A549 treated with CpdA at 1 μM for 4 hours (cell line): Measurements from ENCODE around the gene C6orf141. TPM values are rescaled to one million over a fixed set of nuclear protein-coding genes. Genes with fewer than 3 reads are reported as not detected.

Experiments used
- total RNA-seq: library from RNA; stranded (reverse); fragments of 200-300 nt; extraction: Qiagen RNA extraction; gene quantifications from 5 replicates; pipeline ENCODE4 v1.2.3, GENCODE V29; 2022; ENCODE audit warnings: low read depth

C6orf141 gene
- 23.6 to 30.5 TPM (median 25.8 TPM) in 5 replicates for total RNA-seq

DNA sequence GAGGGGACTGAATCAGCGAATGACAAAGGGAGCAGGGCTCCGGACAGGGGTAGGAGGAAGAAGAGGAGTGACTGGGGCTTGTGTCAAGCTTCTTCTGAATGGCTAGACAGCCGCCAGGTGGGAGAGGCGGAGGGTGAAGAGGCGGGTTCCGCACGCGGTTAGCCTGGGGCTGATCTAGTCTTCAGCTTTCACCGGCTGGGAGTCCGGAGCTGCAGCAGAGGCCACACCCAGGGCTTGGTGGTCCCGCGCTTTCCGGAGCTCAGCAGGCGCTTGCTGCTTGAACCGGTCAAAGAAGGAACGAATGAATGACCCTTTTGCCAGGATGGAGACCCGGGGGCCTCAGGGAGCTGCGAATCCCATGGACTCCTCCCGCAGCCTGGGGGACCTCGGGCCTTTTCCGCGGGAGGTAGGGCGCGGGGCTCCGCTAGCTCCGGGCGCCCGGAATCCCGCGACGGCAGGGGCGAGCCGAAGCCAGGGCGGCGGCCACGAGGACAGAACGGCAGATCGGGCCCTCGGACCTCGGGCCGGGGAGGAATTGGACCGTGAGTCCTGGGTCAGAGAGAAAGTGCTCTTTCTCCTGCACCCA is at the start of gene C6orf141:
TSS of gene C6orf141 (plus strand) at position 177 of the 586 bp plus-strand sequence. CDS start at position 302, 125 bp downstream.

Other genes starting within 250 kb of the C6orf141 start
- 4.9 to 7.4 TPM (median 5.8 TPM) in 5 replicates for gene MMUT, start 87.4 kb upstream of the C6orf141 start, total RNA-seq
- 6.6 to 8.5 TPM (median 7.9 TPM) in 5 replicates for gene CENPQ, start 87.3 kb upstream of the C6orf141 start, total RNA-seq
- not detected in 5 replicates for gene GLYATL3, start 50.7 kb upstream of the C6orf141 start, total RNA-seq
- 0.03 to 0.07 TPM in 2 of 5 replicates, not detected in the others for gene RHAG, start 86.2 kb downstream of the C6orf141 start, total RNA-seq
- gene CRISP2, start 162.9 kb downstream of the C6orf141 start, total RNA-seq: not detected in 5 replicates
- gene CRISP3, start 193.7 kb downstream of the C6orf141 start, total RNA-seq: not detected in 5 replicates
- gene PGK2, start 236.6 kb downstream of the C6orf141 start, total RNA-seq: not detected in 5 replicates